ENCODE results near the gene SLC29A4.
"Not testable (repeated sequence)": the region's sequence is repeated elsewhere in the genome, so short reads cannot be mapped to it uniquely, and the experiment has no call there.

Gene SLC29A4

GRCh38 chr7:5282543-5283316 is at the start of gene SLC29A4:
Gene SLC29A4 (plus strand): TSS chr7:5282943. CDS start chr7:5287817, 4,874 bp downstream.
- no peak for FAIRE-seq

GRCh38 chr7:5234852-5235831 is 47.6 kb upstream of the SLC29A4 start:
- FAIRE-seq: no peak

- FAIRE-seq: no peak
Measured at GRCh38 chr7:5237286-5237685, 45.5 kb upstream of the SLC29A4 start.

- FAIRE-seq: no peak
Measured at GRCh38 chr7:5238500-5238899, 44.2 kb upstream of the SLC29A4 start.

GRCh38 chr7:5243261-5243660 is 39.5 kb upstream of the SLC29A4 start:
- no peak for FAIRE-seq

- FAIRE-seq: no peak
Measured at GRCh38 chr7:5248201-5248885, 34.4 kb upstream of the SLC29A4 start.

- FAIRE-seq: not testable (repeated sequence)
Measured at GRCh38 chr7:5250787-5251186, 32.0 kb upstream of the SLC29A4 start.

GRCh38 chr7:5253529-5253928 is 29.2 kb upstream of the SLC29A4 start:
- not testable (repeated sequence) for FAIRE-seq

- FAIRE-seq: not testable (repeated sequence)
Measured at GRCh38 chr7:5254371-5254770, 28.4 kb upstream of the SLC29A4 start.

GRCh38 chr7:5255832-5256231 is 26.9 kb upstream of the SLC29A4 start:
- no peak for FAIRE-seq

- not testable (repeated sequence) for FAIRE-seq
Measured at GRCh38 chr7:5260530-5261068, 22.1 kb upstream of the SLC29A4 start.

GRCh38 chr7:5263066-5263465 is 19.7 kb upstream of the SLC29A4 start:
- not testable (repeated sequence) for FAIRE-seq

- no peak for FAIRE-seq
Measured at GRCh38 chr7:5265320-5266190, 17.2 kb upstream of the SLC29A4 start.

GRCh38 chr7:5266191-5267028 is 16.3 kb upstream of the SLC29A4 start:
- FAIRE-seq: no peak

- not testable (repeated sequence) for FAIRE-seq
Measured at GRCh38 chr7:5267829-5268228, 14.9 kb upstream of the SLC29A4 start.

GRCh38 chr7:5269992-5270657 is 12.6 kb upstream of the SLC29A4 start:
- not testable (repeated sequence) for FAIRE-seq

- FAIRE-seq: no peak
Measured at GRCh38 chr7:5270788-5271187, 12.0 kb upstream of the SLC29A4 start.

GRCh38 chr7:5273831-5274405 is 8.8 kb upstream of the SLC29A4 start:
- FAIRE-seq: not testable (repeated sequence)

GRCh38 chr7:5274441-5274840 is 8.3 kb upstream of the SLC29A4 start:
- no peak for FAIRE-seq

GRCh38 chr7:5274985-5275431 is 7.7 kb upstream of the SLC29A4 start:
- not testable (repeated sequence) for FAIRE-seq
